Smooth muscle cell of the brain vasculature (primary cell): ENCODE measurements around the gene NT5DC3.
"Not testable (repeated sequence)": the region's sequence is repeated elsewhere in the genome, so short reads cannot be mapped to it uniquely, and the experiment has no call there.

Source experiments
- DNase-seq: peaks from one replicate; pipeline ENCODE4 v3.0.0-alpha.2; 2012; ENCODE audit warnings: low read depth, low spot score

The NT5DC3 gene

DNA sequence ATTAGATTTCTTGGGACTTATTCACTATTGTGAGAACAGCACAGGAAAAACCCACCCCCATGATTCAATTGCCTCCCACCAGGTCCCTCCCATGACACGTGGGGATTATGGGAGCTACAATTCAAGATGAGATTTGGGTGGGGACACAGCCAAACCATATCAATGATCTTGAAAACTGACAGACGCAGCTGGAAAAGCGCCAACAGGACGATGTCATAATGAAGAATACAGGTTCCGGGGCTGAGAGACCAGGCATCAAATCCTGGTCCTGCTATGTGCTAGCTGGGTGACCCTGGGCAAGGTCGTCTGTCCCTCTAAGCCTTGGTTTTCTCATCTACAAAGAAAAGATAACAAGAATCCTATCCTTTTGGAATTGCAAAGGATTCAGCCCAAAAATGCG lies 31.4 kb downstream of the NT5DC3 start:
- not testable (repeated sequence) for DNase-seq

DNA sequence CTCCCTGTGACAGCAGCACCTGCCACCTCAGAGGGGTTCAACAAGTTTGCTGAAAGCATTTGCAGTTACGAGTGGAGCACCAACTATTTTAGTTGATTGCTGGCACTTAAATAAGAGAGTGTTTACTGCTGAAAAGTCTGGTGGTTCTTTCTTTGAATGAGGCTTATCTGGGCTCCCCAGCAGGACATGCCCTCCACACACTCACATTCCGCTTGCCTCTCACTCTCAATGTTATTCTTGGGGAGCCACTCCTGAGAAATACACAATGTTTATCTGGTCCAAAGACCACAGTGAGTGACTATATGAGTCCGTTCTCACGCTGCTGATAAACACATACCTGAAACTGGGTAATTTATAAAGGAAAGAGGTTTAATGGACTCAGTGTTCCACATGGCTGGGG lies 31.9 kb downstream of the NT5DC3 start:
- DNase-seq = no peak

DNA sequence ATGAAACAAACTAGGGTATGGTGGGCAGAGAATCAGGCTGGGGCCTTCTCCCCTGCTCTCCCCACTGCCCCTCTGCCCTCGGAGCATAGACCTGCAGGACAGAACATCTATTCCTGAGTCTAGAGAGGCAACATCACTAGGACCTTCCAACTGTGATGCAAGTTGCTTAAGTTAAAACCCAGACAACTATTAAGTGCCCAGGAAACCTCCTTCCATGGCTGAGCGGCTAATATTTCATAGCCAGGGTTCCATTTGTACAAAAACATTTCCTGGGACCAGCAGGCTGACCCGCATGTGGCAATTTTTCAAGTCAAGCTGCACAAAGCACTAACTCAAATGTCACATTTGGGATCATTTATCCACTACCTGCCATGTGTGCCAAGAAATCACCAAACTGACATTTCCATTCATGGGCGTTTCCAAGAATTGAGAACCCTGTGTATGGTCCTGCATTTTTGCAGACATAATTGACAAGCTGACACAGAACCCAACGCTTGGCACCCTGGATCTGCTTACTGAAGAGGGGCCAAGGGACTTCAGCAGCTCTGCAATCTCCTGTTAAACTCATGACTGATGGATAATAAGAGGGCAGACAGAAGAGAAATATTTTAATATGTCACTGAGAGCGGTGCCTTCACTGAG lies 32.7 kb downstream of the NT5DC3 start:
- DNase-seq = no peak

- no peak for DNase-seq
Observed at GRCh38 chr12:103807561-103808238, 33.3 kb downstream of the NT5DC3 start.

- DNase-seq = no peak
Observed at GRCh38 chr12:103806803-103807202, 34.2 kb downstream of the NT5DC3 start.

DNA sequence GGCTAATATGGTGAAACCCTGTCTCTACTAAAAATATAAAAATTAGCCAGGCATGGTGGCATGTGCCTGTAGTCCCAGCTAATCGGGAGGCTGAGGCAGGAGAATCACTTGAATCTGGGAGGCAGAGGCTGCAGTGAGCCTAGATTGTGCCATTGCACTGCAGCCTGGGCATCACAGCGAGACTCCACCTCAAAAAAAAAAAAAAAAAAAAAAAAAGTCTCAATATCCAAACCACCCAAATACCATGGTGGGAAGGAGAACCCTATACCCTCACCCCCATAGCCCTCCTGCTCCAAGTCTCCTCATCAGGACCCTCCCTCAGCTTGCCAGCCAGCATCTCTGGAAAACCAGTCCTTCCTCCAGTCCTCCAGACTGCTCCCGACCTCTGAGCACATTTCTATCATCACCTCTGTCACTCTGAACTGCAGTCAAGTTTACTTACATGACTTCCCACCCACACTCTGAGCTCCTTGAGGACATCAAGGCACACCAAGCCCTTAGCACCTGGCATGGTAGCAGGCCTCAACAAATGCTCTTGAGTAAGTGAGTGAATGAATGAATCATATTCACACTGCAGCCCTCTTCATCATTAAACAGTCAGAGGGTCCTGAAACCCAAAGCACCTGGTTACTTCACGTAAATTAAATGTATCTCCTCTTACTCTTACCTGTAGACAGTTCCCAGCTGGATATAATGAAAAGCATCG lies 35.2 kb downstream of the NT5DC3 start:
- DNase-seq = no peak

DNA sequence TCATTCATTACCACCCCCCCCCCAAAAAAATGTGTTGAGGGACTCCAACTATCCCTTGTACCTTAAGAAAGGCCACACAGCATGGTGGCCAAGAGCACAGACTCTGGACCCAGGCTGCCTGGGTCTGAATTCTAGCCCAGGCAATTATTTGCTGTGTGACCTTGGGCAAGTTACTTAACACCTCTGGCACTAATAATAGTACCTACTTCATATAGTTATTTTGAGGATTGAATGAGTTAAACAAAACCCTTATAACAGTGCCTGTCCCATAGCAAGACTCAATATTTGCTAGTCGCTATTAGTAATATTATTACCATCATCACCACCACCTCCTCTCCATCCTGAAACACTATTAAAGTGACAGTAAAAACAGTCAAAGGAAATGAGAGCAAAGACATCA lies 37.2 kb downstream of the NT5DC3 start:
- DNase-seq = no peak

DNA sequence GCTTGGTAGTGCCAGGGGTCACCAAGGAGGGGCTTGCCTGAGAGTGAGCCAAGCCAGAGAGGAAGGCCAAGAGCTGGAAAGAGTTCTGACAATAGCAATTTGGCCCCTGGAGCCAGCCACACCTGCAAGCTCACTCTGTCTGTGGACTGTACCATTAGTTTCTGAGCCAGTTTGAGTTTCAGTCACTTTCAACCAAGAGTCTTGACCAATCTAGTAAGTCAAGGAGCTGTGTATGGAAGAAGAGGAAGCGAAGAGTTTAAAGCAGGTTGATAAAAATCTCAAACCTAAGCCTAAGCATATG lies 38.5 kb downstream of the NT5DC3 start:
- no peak for DNase-seq

GRCh38 chr12:103801709-103802585 lies 39.1 kb downstream of the NT5DC3 start:
- no peak for DNase-seq

GRCh38 chr12:103799857-103800771 lies 40.9 kb downstream of the NT5DC3 start:
- DNase-seq = peak; percentile 63

- DNase-seq = no peak
Observed at GRCh38 chr12:103799504-103799856, 41.6 kb downstream of the NT5DC3 start.

DNA sequence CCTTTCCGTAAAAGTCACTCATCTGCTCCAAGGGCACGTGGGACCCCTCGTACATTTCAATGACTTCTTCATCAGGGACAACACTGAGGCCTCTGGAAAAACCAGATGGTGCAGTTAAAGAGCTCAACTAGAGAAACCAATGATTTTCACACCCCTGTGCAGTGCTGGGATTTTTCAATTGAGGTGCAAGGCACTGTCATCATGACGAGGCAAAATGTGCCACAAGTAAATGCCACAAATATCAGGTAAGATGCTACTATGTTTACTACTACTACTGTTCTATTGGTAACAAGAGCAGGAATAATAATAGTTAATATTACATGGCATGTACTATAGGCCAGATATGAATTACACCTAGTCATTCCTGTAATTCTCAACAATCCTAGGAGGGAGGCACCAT lies 42.4 kb downstream of the NT5DC3 start:
- DNase-seq = no peak

DNA sequence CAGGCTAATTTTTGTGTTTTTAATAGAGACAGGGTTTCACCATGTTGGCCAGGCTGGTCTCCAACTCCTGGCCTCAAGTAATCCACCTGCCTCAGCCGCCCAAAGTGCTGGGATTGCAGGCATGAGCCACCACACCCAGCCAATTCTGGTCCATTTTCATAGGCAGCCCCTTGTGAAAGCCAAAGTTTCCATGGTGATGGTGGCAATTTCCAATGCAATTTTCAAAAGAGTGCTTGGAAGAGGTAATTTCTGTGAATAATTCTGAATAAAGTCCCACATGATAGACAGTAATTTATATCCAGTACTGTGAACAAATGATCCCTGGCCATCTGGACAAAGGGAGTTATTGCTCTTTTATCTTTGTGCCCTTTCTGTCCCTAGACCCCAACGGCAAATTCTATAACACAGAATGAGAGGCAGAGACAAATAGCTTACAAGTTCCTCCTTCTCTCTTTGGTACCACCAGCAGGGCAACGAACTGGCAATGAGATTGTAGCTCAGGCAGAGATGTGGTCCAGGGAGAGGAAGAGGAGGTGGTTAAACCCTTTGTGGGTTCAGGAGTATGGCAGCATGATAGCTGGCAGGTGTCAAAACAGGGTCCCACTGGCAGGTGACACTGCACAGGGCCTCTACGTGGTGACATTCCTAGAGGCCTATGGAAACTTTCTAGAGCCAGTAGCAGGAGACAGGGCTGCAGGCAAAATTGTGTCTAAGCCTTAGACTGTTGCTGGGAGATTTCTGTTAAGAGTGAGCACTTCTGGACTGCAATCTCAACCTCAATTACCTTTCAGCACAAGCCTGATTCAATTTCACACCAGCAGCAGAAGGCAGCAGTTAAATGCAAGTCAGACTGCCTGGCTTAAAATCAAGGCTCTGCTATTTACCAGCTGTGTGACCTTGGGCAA lies 46.5 kb downstream of the NT5DC3 start:
- no peak for DNase-seq

DNA sequence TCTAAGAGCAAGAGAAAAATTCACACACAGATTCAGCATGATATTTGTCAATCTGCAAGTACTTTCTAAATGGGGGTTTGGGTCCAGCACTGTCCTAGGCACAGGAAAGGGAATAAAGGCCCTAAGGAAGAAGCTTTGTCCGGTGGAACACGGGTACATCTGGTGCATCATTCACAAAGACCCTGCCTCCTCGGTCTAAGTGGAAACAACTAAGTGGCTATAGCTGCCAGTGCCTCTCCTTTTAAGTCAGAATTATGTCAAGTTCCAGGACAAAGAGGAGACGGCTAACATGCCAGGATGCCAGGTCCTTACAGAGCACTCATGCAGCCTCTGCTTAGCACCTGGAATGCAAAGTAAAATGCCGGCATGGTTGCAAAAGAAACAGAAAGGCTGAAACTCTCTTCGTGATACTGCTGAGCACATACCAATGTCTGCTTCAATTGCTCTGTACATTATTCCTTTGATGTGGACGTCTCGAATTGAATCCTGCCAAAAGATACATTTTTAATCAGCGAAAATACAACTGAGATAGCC lies 47.5 kb downstream of the NT5DC3 start:
- no peak for DNase-seq

- DNase-seq = no peak
Observed at GRCh38 chr12:103793046-103793445, 48.0 kb downstream of the NT5DC3 start.

GRCh38 chr12:103791350-103791920 lies 49.6 kb downstream of the NT5DC3 start:
- DNase-seq = no peak

- DNase-seq = no peak
Observed at GRCh38 chr12:103786201-103786600, 54.8 kb downstream of the NT5DC3 start.

- DNase-seq = no peak
Observed at GRCh38 chr12:103785243-103786031, 55.6 kb downstream of the NT5DC3 start.
